WTC11 (cell line): ENCODE results near the gene PRKN. TPM values are rescaled to one million over a fixed set of nuclear protein-coding genes. Genes with fewer than 3 reads are reported as not detected.

ENCODE experiments used
- ATAC-seq: fragments of 200-7000 bp; cut with Tn5 transposase; 2 replicates; pipeline ENCODE4 v1.10.0; 2021; ENCODE audit warnings: mild to moderate bottlenecking, moderate library complexity
- CTCF ChIA-PET: fragments of 300-600 bp; sonication (Branson Sonifier 250); formaldehyde crosslinking; loops from one replicate; lab custom pipeline; 2021; ENCODE audit warnings: antibody characterized with exemption; lab: Charles Lee
- POLR2A ChIA-PET: fragments of 350-600 bp; sonication (Branson Sonifier 250); formaldehyde crosslinking; loops from one replicate; lab custom pipeline; 2021; ENCODE audit warnings: antibody characterized with exemption; lab: Charles Lee
- DNase-seq: peaks from one replicate; pipeline ENCODE4 v3.0.0; 2021; ENCODE audit warnings: low spot score
- H3K27ac Mint-ChIP-seq: 2 replicates; pipeline ENCODE4 v1.8.0; 2021; ENCODE audit warnings: mixed read lengths
- H3K27me3 Mint-ChIP-seq: 2 replicates; pipeline ENCODE4 v1.8.0; 2021; ENCODE audit warnings: low read depth, mild to moderate bottlenecking, moderate library complexity, mixed read lengths
- H3K36me3 Mint-ChIP-seq: 2 replicates; pipeline ENCODE4 v1.8.0; 2021; ENCODE audit warnings: mixed read lengths
- H3K4me1 Mint-ChIP-seq: 2 replicates; pipeline ENCODE4 v1.8.0; 2022; ENCODE audit warnings: mixed read lengths
- H3K4me3 Mint-ChIP-seq: 2 replicates; pipeline ENCODE4 v1.8.0; 2021; ENCODE audit warnings: mild to moderate bottlenecking, moderate library complexity, mixed read lengths
- H3K9me3 Mint-ChIP-seq: 2 replicates; pipeline ENCODE4 v1.8.0; 2021; ENCODE audit warnings: mixed read lengths
- ATF2 ChIP-seq: sonication (generic); formaldehyde crosslinking; IDR thresholded peaks from 2 replicates; pipeline ENCODE4 v1.8.1; 2022; ENCODE audit warnings: low read depth, missing genetic modification reagents, borderline replicate concordance
- CBFB ChIP-seq: sonication (generic); formaldehyde crosslinking; IDR thresholded peaks from 2 replicates; pipeline ENCODE4 v1.8.1; 2022; ENCODE audit warnings: mild to moderate bottlenecking, low read depth, missing genetic modification reagents
- CREM ChIP-seq: sonication (generic); formaldehyde crosslinking; IDR thresholded peaks from 2 replicates; pipeline ENCODE4 v1.8.1; 2022; ENCODE audit warnings: mild to moderate bottlenecking, missing genetic modification reagents, moderate library complexity
- EMX1 ChIP-seq: fragments of 250-450 bp; sonication (Bioruptor Pico); IDR thresholded peaks from 2 replicates; pipeline ENCODE4 v1.8.0; 2021; ENCODE audit warnings: mild to moderate bottlenecking
- FOXK1 ChIP-seq: sonication (generic); formaldehyde crosslinking; IDR thresholded peaks from 2 replicates; pipeline ENCODE4 v1.8.0; 2022; ENCODE audit warnings: mild to moderate bottlenecking, moderate library complexity, missing genetic modification reagents
- GTF2I ChIP-seq: fragments of 250-450 bp; sonication (Bioruptor Pico); conservative IDR thresholded peaks from 2 replicates; pipeline ENCODE4 v1.4.0; 2021; ENCODE audit warnings: mild to moderate bottlenecking
- IRF1 ChIP-seq: sonication (generic); formaldehyde crosslinking; IDR thresholded peaks from 2 replicates; pipeline ENCODE4 v1.8.0; 2023; ENCODE audit warnings: missing genetic modification reagents
- IRF2 ChIP-seq: sonication (generic); formaldehyde crosslinking; IDR thresholded peaks from 2 replicates; pipeline ENCODE4 v1.8.0; 2022; ENCODE audit warnings: low read depth, missing genetic modification reagents, borderline replicate concordance
- MYBL2 ChIP-seq: sonication (generic); formaldehyde crosslinking; IDR thresholded peaks from 2 replicates; pipeline ENCODE4 v1.8.1; 2023; ENCODE audit warnings: mild to moderate bottlenecking, moderate library complexity, missing genetic modification reagents
- SMAD4 ChIP-seq: sonication (generic); formaldehyde crosslinking; IDR thresholded peaks from 2 replicates; pipeline ENCODE4 v1.8.0; 2022; ENCODE audit warnings: mild to moderate bottlenecking, missing genetic modification reagents
- SP1 ChIP-seq: sonication (generic); formaldehyde crosslinking; conservative IDR thresholded peaks from 2 replicates; pipeline ENCODE4 v1.8.1; 2022; ENCODE audit warnings: missing genetic modification reagents
- TCF7 ChIP-seq: sonication (generic); formaldehyde crosslinking; IDR thresholded peaks from 2 replicates; pipeline ENCODE4 v1.8.0; 2022; ENCODE audit warnings: mild to moderate bottlenecking, low read depth, missing genetic modification reagents, moderate library complexity
- TEAD1 ChIP-seq: sonication (generic); formaldehyde crosslinking; IDR thresholded peaks from 2 replicates; pipeline ENCODE4 v1.8.0; 2022; ENCODE audit warnings: mild to moderate bottlenecking, missing genetic modification reagents
- USF1 ChIP-seq: sonication (generic); formaldehyde crosslinking; IDR thresholded peaks from 2 replicates; pipeline ENCODE4 v1.8.0; 2022; ENCODE audit warnings: mild to moderate bottlenecking, missing genetic modification reagents
- ZBTB21 ChIP-seq: sonication (generic); formaldehyde crosslinking; IDR thresholded peaks from 2 replicates; pipeline ENCODE4 v1.8.1; 2023; ENCODE audit warnings: mild to moderate bottlenecking, missing genetic modification reagents, borderline replicate concordance
- ZNF138 ChIP-seq: sonication (generic); formaldehyde crosslinking; conservative IDR thresholded peaks from 2 replicates; pipeline ENCODE4 v1.8.1; 2022; ENCODE audit warnings: mild to moderate bottlenecking, moderate library complexity, missing genetic modification reagents
- ZNF232 ChIP-seq: sonication (generic); formaldehyde crosslinking; IDR thresholded peaks from 2 replicates; pipeline ENCODE4 v1.8.0; 2022; ENCODE audit warnings: mild to moderate bottlenecking, missing genetic modification reagents
- ZNF317 ChIP-seq: sonication (generic); formaldehyde crosslinking; IDR thresholded peaks from 2 replicates; pipeline ENCODE4 v1.8.1; 2023; ENCODE audit warnings: low read depth, mild to moderate bottlenecking, moderate library complexity, missing genetic modification reagents, borderline replicate concordance
- ZNF396 ChIP-seq: fragments of 250-450 bp; sonication (Bioruptor Pico); IDR thresholded peaks from 2 replicates; pipeline ENCODE4 v1.8.0; 2021; ENCODE audit warnings: mild to moderate bottlenecking, moderate library complexity, borderline replicate concordance
- total RNA-seq: library from RNA; stranded (reverse); gene quantifications from 3 replicates; pipeline ENCODE4 v1.2.3, GENCODE V29; 2021
- TF ChIP-seq, protein P1 (sequence below): sonication (generic); formaldehyde crosslinking; IDR thresholded peaks from 2 replicates; pipeline ENCODE4 v1.8.1; 2023; ENCODE audit warnings: mild to moderate bottlenecking, missing genetic modification reagents, moderate library complexity
- TF ChIP-seq, protein P2 (sequence below): sonication (generic); formaldehyde crosslinking; IDR thresholded peaks from 2 replicates; pipeline ENCODE4 v1.8.0; 2022; ENCODE audit warnings: missing genetic modification reagents
- TF ChIP-seq, protein P3 (sequence below): sonication (generic); formaldehyde crosslinking; IDR thresholded peaks from 2 replicates; pipeline ENCODE4 v1.8.0; 2022; ENCODE audit warnings: mild to moderate bottlenecking, missing genetic modification reagents
- TF ChIP-seq, protein P4 (sequence below): fragments of 250-450 bp; sonication (Bioruptor Pico); IDR thresholded peaks from 2 replicates; pipeline ENCODE4 v1.9.0; 2021; ENCODE audit warnings: moderate library complexity, mild to moderate bottlenecking, inconsistent platforms, borderline replicate concordance

Gene PRKN
- total RNA-seq, 1 experiment from 2014 or later, result 0.59 TPM

DNA sequence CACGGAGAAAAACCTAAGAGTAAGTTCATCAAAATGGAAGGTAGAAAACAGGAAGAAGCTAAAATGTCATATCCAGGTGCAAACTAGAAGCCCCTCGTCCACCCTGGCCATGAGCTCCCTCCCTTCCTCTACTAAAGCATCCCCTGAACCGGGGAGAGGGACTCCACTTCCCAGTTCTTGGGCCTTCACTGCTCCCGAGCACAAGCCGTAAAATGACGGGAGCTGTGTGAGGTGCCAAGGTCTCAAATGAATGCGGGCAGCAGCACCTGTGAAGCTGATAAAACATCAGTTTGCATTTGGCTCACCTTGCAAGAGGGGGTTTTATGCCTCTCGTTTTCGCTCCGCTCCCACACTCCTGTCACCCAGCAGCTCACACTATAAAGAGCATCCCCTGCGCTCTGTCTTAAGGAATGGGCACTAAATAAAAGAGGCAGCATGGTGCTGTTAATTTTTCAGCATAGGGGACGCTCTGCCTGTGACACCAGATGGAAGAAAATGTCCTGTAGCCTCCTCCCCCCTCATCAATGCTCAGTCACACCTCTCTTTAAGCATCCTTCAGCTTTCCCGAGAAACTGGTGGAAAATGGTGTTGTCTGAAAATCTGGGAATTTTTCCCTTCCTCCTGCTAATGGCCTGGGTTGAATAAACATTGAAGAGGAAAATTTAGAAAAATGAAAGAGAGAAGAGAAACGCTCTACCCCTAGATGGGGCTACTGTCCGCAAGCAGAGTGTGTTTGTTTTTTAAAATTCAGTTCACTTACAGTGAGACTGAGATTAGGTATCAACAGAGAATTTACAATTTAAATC, 890.7 kb downstream of the PRKN start (continued):
- TF ChIP-seq USF1 (CRISPR knock-in tag) (no peak), SP1 (no peak), ZBTB21 (CRISPR knock-in tag) (no peak), ZNF317 (CRISPR knock-in tag) (no peak)

DNA sequence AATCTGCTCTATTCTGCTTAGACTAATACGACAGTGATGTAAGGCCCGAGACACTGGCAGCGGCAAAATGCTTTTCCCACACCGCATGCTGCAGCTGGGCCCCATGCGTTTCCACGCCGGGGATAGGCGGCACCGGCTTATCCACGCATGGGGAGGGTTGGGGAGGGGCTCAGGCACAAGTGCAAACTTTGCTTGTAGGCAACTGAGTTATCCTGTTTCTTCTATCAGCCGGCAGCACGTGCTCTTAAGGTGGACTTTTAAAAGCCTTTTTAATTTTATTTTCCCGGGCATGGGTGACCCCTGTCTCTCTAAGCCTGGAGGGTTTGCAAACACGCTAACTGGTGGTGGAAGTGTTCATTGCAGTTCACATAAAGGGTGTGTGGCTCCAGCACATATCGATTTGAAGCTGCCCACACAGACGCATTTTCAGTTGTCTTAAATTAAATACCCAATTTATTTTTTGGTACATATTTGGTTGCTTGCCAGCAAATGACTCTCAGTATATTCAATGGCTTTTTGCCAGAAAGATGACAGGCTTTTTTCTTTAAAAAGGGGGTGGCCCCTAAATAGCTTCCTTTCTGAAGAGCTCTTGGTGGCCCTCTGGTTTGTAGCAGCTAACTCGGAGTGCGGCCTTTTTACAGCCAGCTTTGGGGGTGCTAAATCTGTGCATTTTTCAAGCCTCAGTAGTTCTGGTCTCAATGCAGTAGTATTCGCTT, 891.9 kb downstream of the PRKN start:
- CTCF ChIA-PET, result interaction anchor here (0.7 to 1.2 kb wide), 4 partner anchors 15 to 444 kb away, joined by 3 read pairs; no protein-coding TSS in a partner anchor

More for the DNA sequence above, 891.9 kb downstream of the PRKN start:
- POLR2A ChIA-PET, result no interaction called here
- Mint-ChIP-seq H3K9me3 (no peaks in the 10 kb centered on the region), H3K36me3 (no peaks in the 10 kb centered on the region), H3K27ac (no peak overlapping the region), H3K4me1 (peaks cover 54% of the 10 kb centered on the region)
- ATAC-seq, result no peak
- no peak for TF ChIP-seq ZNF232
- no peak for TF ChIP-seq ZNF138 (CRISPR knock-in tag)
- no peak for TF ChIP-seq SMAD4 (CRISPR knock-in tag)
- no peak for TF ChIP-seq CBFB (CRISPR knock-in tag)
- TF ChIP-seq EMX1, result no peak
- TF ChIP-seq TEAD1 (CRISPR knock-in tag), result no peak
- TF ChIP-seq IRF2 (CRISPR knock-in tag), result no peak
- TF ChIP-seq TCF7, result no peak
- TF ChIP-seq, protein P1, sequence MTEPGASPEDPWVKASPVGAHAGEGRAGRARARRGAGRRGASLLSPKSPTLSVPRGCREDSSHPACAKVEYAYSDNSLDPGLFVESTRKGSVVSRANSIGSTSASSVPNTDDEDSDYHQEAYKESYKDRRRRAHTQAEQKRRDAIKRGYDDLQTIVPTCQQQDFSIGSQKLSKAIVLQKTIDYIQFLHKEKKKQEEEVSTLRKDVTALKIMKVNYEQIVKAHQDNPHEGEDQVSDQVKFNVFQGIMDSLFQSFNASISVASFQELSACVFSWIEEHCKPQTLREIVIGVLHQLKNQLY (CRISPR knock-in tag), result no peak
- TF ChIP-seq, protein P2, sequence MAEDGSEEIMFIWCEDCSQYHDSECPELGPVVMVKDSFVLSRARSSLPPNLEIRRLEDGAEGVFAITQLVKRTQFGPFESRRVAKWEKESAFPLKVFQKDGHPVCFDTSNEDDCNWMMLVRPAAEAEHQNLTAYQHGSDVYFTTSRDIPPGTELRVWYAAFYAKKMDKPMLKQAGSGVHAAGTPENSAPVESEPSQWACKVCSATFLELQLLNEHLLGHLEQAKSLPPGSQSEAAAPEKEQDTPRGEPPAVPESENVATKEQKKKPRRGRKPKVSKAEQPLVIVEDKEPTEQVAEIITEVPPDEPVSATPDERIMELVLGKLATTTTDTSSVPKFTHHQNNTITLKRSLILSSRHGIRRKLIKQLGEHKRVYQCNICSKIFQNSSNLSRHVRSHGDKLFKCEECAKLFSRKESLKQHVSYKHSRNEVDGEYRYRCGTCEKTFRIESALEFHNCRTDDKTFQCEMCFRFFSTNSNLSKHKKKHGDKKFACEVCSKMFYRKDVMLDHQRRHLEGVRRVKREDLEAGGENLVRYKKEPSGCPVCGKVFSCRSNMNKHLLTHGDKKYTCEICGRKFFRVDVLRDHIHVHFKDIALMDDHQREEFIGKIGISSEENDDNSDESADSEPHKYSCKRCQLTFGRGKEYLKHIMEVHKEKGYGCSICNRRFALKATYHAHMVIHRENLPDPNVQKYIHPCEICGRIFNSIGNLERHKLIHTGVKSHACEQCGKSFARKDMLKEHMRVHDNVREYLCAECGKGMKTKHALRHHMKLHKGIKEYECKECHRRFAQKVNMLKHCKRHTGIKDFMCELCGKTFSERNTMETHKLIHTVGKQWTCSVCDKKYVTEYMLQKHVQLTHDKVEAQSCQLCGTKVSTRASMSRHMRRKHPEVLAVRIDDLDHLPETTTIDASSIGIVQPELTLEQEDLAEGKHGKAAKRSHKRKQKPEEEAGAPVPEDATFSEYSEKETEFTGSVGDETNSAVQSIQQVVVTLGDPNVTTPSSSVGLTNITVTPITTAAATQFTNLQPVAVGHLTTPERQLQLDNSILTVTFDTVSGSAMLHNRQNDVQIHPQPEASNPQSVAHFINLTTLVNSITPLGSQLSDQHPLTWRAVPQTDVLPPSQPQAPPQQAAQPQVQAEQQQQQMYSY (CRISPR knock-in tag), result no peak
- no peak for TF ChIP-seq IRF1 (CRISPR knock-in tag)
- TF ChIP-seq GTF2I (CRISPR knock-in tag), result no peak
- TF ChIP-seq CREM (CRISPR knock-in tag), result no peak
- TF ChIP-seq, protein P3, sequence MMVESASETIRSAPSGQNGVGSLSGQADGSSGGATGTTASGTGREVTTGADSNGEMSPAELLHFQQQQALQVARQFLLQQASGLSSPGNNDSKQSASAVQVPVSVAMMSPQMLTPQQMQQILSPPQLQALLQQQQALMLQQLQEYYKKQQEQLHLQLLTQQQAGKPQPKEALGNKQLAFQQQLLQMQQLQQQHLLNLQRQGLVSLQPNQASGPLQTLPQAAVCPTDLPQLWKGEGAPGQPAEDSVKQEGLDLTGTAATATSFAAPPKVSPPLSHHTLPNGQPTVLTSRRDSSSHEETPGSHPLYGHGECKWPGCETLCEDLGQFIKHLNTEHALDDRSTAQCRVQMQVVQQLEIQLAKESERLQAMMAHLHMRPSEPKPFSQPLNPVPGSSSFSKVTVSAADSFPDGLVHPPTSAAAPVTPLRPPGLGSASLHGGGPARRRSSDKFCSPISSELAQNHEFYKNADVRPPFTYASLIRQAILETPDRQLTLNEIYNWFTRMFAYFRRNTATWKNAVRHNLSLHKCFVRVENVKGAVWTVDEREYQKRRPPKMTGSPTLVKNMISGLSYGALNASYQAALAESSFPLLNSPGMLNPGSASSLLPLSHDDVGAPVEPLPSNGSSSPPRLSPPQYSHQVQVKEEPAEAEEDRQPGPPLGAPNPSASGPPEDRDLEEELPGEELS, result no peak
- TF ChIP-seq FOXK1, result no peak
- no peak for TF ChIP-seq ZNF396 (CRISPR knock-in tag)
- no peak for TF ChIP-seq USF1 (CRISPR knock-in tag)
- TF ChIP-seq, protein P4, sequence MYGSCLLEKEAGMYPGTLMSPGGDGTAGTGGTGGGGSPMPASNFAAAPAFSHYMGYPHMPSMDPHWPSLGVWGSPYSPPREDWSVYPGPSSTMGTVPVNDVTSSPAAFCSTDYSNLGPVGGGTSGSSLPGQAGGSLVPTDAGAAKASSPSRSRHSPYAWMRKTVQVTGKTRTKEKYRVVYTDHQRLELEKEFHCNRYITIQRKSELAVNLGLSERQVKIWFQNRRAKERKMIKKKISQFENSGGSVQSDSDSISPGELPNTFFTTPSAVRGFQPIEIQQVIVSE (CRISPR knock-in tag), result no peak
- TF ChIP-seq MYBL2 (CRISPR knock-in tag), result no peak
- no peak for TF ChIP-seq ATF2 (CRISPR knock-in tag)
- TF ChIP-seq, all 79 proteins: peak for 0
- H3K27me3 Mint-ChIP-seq, result no peaks in the 10 kb centered on the region
- no peak overlapping the region for H3K4me3 Mint-ChIP-seq
- no peak for DNase-seq
